WI38 (cell line): ENCODE data around the gene SPNS2.

Experiments used
- H3K4me3 ChIP-seq: 2 replicates; pipeline ENCODE4 v1.5.1; 2011; ENCODE audit warnings: low read depth, mild to moderate bottlenecking, control low read depth, low read length
- CTCF ChIP-seq: IDR thresholded peaks from 2 replicates; pipeline ENCODE4 v1.5.1; 2012; ENCODE audit warnings: low read depth, mild to moderate bottlenecking, control low read depth, low read length

SPNS2 gene

GRCh38 chr17:4532860-4533522 lies 34.3 kb downstream of the SPNS2 start:
- no peak overlapping the region for H3K4me3 ChIP-seq
- no peak for TF ChIP-seq CTCF

GRCh38 chr17:4533523-4534504 lies 35.1 kb downstream of the SPNS2 start:
- no peak for TF ChIP-seq CTCF
- H3K4me3 ChIP-seq, result no peak overlapping the region

GRCh38 chr17:4534515-4534914 lies 35.8 kb downstream of the SPNS2 start:
- no peak overlapping the region for H3K4me3 ChIP-seq
- TF ChIP-seq CTCF, result no peak

GRCh38 chr17:4534928-4535666 lies 36.4 kb downstream of the SPNS2 start:
- no peak for TF ChIP-seq CTCF
- H3K4me3 ChIP-seq, result no peak overlapping the region

GRCh38 chr17:4535667-4536258 lies 37.1 kb downstream of the SPNS2 start:
- no peak overlapping the region for H3K4me3 ChIP-seq
- TF ChIP-seq CTCF, result no peak

- H3K4me3 ChIP-seq, result no peak overlapping the region
- no peak for TF ChIP-seq CTCF
Measured at GRCh38 chr17:4536259-4536741, 37.6 kb downstream of the SPNS2 start.
